HT-29 (cell line): ENCODE data around the gene GHSR. TPM values are rescaled to one million over a fixed set of nuclear protein-coding genes. Genes with fewer than 3 reads are reported as not detected.

ENCODE experiments used
- DNase-seq: peaks from one replicate; pipeline ENCODE4 v3.0.0-alpha.2; 2015; ENCODE audit warnings: low spot score
- total RNA-seq: library from RNA; depleted of rRNA; stranded (reverse); fragments of >200 nt; shearing (Covaris generic); gene quantifications from 2 replicates; pipeline ENCODE4 v1.2.3, GENCODE V29; 2014; rRNA removed

The GHSR gene
- total RNA-seq, 1 experiment from 2014 or later, result not detected

DNA sequence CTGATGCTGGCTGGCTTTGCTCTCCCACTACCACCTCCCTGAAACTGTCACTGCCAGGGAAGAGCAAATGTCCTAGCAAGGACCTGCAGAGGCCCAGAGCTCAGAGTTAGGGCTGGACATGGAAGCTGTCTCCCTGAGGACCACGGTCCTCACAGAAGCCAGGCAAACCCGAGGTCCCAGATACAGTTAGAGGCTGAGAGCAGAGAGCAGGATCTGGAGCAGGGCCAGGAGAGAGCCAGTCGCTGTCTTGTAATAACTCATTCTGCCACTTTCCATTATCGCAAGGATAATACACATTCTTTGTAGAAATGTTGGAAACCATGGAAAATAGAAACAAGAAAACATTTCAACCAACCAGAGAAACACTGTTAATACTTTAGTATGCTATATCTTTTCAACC is 10.1 kb downstream of the GHSR start:
- DNase-seq, result no peak

- no peak for DNase-seq
Measured at GRCh38 chr3:172437713-172438112, 10.5 kb downstream of the GHSR start.

DNA sequence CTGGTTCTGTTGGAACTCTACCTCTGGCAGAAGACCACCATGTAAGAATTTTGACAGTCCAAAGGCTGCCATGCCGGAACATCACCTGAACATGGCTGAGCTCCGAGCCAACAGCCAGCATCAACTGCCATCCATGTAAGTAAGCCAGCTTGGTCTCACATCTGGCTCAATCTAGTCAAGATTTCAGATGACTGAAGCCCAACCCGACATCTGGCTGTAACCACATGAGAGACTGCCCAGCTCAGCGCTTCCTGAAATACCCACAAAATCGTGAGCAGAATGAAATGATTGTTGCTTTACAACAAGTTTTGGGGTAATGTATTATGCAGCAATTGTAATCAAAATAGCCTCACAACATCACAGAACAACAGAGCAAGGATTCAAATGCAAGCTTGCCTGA is 32.9 kb downstream of the GHSR start:
- DNase-seq, result no peak

GRCh38 chr3:172411478-172411947 is 36.7 kb downstream of the GHSR start:
- no peak for DNase-seq

GRCh38 chr3:172410702-172411477 is 37.4 kb downstream of the GHSR start:
- DNase-seq, result no peak

GRCh38 chr3:172407872-172408271 is 40.4 kb downstream of the GHSR start:
- DNase-seq, result no peak

- no peak for DNase-seq
Measured at GRCh38 chr3:172405914-172406313, 42.3 kb downstream of the GHSR start.

DNA sequence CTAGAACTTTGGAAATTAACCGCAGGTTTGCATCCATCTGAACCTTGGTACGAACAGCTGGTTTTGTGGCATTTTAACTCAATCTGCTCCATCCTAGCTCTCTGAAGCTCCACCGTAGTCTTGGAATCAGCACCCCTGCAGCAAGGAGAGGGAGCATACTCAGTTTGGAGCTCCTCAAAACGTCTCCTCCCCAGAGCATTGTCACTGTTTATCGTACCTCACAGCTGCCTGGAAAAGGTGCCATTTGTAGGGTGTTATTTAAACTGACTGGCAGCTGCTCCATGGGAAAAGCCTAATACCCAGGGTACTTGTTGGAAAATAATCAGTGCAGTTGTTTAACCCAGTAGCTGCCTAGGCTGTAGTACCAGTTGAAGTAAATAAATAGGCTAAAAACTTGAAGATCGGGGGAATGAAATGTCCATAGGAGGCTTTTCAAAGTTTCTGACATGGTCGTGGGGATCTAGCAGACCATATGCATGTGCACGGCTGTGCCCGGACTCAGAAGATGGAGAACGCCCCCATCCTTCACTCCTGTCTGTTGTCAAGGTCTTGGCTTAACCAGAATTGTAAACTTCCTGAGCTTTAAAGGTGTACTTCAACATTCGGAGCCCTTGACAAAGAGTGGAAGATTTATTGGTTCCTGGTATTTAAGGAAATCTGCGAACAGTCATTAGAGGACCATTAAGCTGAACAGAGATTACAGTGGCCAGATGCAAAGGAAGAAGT is 43.9 kb downstream of the GHSR start:
- no peak for DNase-seq

DNA sequence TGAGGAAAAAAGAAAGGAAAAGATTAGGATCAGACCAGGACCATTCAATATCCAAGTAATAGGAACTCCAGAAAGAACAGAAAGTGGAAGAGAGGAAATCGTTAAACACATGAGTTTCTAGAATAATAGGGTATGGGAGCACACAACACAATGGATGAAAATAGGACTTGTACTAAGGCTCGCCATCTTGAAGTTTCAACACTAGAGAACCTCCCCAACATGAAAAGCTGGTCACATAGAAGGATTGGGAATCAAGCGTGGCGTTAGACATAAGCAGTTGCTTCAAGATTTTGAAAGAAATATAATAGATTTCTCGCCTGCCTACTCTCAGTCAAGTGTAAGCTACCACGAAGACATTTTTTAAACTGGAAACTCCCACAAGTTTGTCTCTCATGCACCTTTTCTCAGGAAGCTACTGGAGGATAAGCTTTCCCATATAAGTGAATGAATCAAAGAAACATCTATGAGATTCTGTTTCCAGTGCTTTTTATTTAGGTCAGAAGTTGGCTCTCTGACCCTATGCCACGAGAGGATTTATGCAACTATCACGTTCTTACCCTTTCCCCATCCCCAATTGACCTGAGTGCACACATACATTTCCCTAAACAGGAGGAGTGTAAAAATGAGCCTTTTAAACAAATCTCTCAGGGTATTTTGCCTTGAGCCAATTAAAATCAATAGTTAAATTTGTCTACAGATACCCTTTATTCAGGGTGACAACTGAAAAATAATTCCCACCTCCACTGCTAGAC is 45.2 kb downstream of the GHSR start:
- no peak for DNase-seq

GRCh38 chr3:172402090-172402489 is 46.2 kb downstream of the GHSR start:
- DNase-seq, result no peak

- no peak for DNase-seq
Measured at GRCh38 chr3:172398484-172398883, 49.8 kb downstream of the GHSR start.

GRCh38 chr3:172397716-172398405 is 50.4 kb downstream of the GHSR start:
- no peak for DNase-seq

DNA sequence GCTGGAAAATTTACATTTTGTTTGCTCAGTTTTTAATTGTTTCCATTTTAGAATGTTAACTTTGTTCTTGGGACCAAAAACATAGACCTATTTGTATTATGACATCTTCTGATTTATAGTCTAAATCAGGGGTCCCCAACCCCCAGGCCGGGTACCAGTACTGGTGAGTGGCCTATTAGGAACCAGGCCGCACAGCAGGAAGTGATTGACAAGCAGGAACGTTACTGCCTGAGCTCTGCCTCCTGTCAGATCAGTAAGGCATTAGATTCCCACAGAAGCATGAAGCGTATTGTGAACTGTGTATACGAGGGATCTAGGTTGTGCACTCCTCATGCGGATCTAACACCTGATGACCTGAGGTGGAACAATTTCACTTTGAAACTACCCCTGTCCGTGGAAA is 51.9 kb downstream of the GHSR start:
- no peak for DNase-seq

DNA sequence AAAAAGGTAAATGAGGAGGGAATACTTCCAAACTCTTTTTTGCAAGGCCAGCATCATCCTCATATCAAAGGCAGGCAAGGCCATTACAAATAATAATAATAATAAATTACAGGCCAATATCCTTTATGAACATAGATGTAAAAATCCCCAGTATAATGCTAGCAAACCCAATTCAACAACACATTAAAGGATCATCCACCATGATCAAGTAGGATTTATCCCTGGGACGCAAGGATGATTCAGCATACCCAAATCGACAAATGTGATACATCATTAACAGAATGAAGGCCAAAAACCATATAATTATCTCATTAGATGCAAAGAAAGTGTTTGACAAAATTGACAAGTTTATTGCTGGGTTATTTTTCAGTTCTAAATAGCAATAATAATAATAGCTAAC is 53.6 kb downstream of the GHSR start:
- no peak for DNase-seq

Other genes with a start within 250 kb of the GHSR start
- 14.8 and 14.9 TPM in 2 replicates for gene TNFSF10, start 75.0 kb upstream of the GHSR start, total RNA-seq